Right lobe of liver (tissue), 4 donors: ENCODE results near the gene SLC10A7.

Source experiments
- POLR2A ChIP-seq: fragments of 450-650 bp; IDR thresholded peaks from one replicate; pipeline ENCODE4 v1.6.1; 2017; ENCODE audit warnings: antibody characterized with exemption, mild to moderate bottlenecking
- TF ChIP-seq, protein P1 (sequence below), 4 donors: fragments of 200-600 bp in 3 of 4; fragments of 450-650 bp in 1 of 4; IDR thresholded peaks; one replicate each; pipeline versions ENCODE4 v1.5.1 to v1.8.0; 2016 to 2022; ENCODE audit warnings: antibody characterized with exemption in 4 of 4, mild to moderate bottlenecking in 2 of 4
- donor health status: DM: no; HTN: no; CAD: no.
- donor health status: DM: no; HTN: no; CAD: no.
- donor health status: DM: no; HTN: yes; CAD: no.

DNA sequence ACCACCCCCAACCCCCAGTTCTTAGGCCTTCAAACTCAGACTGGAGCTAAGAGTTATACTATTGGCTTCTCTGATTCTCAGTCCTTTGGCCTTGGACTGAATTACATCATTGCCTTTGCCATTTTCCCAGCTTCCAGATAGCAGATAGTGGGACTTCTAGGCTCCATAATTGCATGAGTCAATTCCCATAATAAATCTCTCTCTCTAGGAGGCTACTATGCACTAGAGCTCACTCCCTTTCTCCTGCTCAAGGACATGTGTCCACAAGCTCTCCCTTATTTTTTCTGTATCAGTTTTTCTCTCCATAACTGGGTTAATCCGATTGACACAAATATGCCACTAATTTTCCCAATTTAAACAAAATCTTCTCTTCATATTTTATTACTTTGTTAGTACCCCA lies 204.0 kb downstream of the SLC10A7 start:
- TF ChIP-seq POLR2A, result no peak
- TF ChIP-seq, protein P1, sequence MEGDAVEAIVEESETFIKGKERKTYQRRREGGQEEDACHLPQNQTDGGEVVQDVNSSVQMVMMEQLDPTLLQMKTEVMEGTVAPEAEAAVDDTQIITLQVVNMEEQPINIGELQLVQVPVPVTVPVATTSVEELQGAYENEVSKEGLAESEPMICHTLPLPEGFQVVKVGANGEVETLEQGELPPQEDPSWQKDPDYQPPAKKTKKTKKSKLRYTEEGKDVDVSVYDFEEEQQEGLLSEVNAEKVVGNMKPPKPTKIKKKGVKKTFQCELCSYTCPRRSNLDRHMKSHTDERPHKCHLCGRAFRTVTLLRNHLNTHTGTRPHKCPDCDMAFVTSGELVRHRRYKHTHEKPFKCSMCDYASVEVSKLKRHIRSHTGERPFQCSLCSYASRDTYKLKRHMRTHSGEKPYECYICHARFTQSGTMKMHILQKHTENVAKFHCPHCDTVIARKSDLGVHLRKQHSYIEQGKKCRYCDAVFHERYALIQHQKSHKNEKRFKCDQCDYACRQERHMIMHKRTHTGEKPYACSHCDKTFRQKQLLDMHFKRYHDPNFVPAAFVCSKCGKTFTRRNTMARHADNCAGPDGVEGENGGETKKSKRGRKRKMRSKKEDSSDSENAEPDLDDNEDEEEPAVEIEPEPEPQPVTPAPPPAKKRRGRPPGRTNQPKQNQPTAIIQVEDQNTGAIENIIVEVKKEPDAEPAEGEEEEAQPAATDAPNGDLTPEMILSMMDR (IDR thresholded peaks at IDR 0.05), result no peak
